Type B pancreatic cell (in vitro differentiated cells): ENCODE measurements around the gene KLHL17. TPM values are rescaled to one million over a fixed set of nuclear protein-coding genes. Genes with fewer than 3 reads are reported as not detected.

Experiments
- DNase-seq: peaks from one replicate; pipeline ENCODE4 v3.0.0; 2021; ENCODE audit warnings: mixed read lengths; ENCODE audit not compliant: unreplicated experiment; ENCODE audit errors: extremely low spot score
- H3K27ac Mint-ChIP-seq: 2 replicates; pipeline ENCODE4 v1.8.0; 2021; ENCODE audit warnings: mild to moderate bottlenecking, mixed read lengths
- H3K27me3 Mint-ChIP-seq: 2 replicates; pipeline ENCODE4 v1.8.0; 2021; ENCODE audit warnings: mixed read lengths
- H3K36me3 Mint-ChIP-seq: 2 replicates; pipeline ENCODE4 v1.8.0; 2021; ENCODE audit warnings: mixed read lengths
- H3K4me1 Mint-ChIP-seq: one replicate; pipeline ENCODE4 v1.8.0; 2021; ENCODE audit warnings: mixed read lengths; ENCODE audit not compliant: unreplicated experiment
- H3K4me3 Mint-ChIP-seq: 2 replicates; pipeline ENCODE4 v1.8.0; 2021; ENCODE audit warnings: mild to moderate bottlenecking, mixed read lengths
- H3K9me3 Mint-ChIP-seq: 2 replicates; pipeline ENCODE4 v1.8.0; 2021; ENCODE audit warnings: mixed read lengths
- CTCF ChIP-seq: fragments of 200-600 bp; sonication (generic); conservative IDR thresholded peaks from 2 replicates; pipeline ENCODE4 v1.5.0; 2021; ENCODE audit warnings: antibody characterized with exemption, mild to moderate bottlenecking
- long read RNA-seq: library from polyadenylated mRNA; unstranded; transcript quantifications from one replicate; pipeline ENCODE4 v2.0.0, GENCODE V29; 2020
- total RNA-seq: library from RNA; stranded (reverse); gene quantifications from 2 replicates; pipeline ENCODE4 v1.2.1, GENCODE V29; 2021; ENCODE audit warnings: low replicate concordance

The KLHL17 gene
- 31.5 and 42.2 TPM in 2 replicates for total RNA-seq
- long read RNA-seq, partial matches to known transcripts: 0 of 1 reads
- long read RNA-seq, other reads (novel, unspliced or antisense): 1 of 1 reads

- TF ChIP-seq CTCF: no peak
- Mint-ChIP-seq H3K36me3 (peaks cover 4% of the 10 kb centered on the region), H3K27me3 (no peaks in the 10 kb centered on the region), H3K27ac (no peak within 1 kb of the TSS), H3K4me3 (peak within 1 kb of the TSS; percentile 95), H3K9me3 (no peaks in the 10 kb centered on the region), H3K4me1 (peaks cover 12% of the 10 kb centered on the region)
- DNase-seq: peak; percentile 85
Observed at GRCh38 chr1:960363-961131, at the start of gene KLHL17. Gene KLHL17 (plus strand): TSS chr1:960584. CDS start chr1:960694, 110 bp downstream.

- Mint-ChIP-seq H3K4me1 (peaks cover 17% of the 10 kb centered on the region), H3K27ac (peak overlapping the region; percentile 84), H3K9me3 (no peaks in the 10 kb centered on the region), H3K27me3 (peaks cover 31% of the 10 kb centered on the region), H3K4me3 (peak overlapping the region; percentile 74), H3K36me3 (peaks cover 4% of the 10 kb centered on the region)
- TF ChIP-seq CTCF: no peak
- peak; percentile 74 for DNase-seq
Observed at GRCh38 chr1:910881-911721, 49.3 kb upstream of the KLHL17 start.

GRCh38 chr1:911875-912739 is 48.3 kb upstream of the KLHL17 start:
- Mint-ChIP-seq H3K27ac (no peak overlapping the region), H3K9me3 (no peaks in the 10 kb centered on the region), H3K4me1 (peaks cover 22% of the 10 kb centered on the region), H3K4me3 (no peak overlapping the region), H3K27me3 (peaks cover 36% of the 10 kb centered on the region), H3K36me3 (peaks cover 4% of the 10 kb centered on the region)
- DNase-seq: no peak
- TF ChIP-seq CTCF: no peak

GRCh38 chr1:912740-913301 is 47.6 kb upstream of the KLHL17 start:
- peaks cover 42% of the 10 kb centered on the region for H3K27me3 Mint-ChIP-seq
- H3K27ac Mint-ChIP-seq: no peak overlapping the region
- peak; percentile 61 for TF ChIP-seq CTCF
- peaks cover 29% of the 10 kb centered on the region for H3K4me1 Mint-ChIP-seq
- H3K4me3 Mint-ChIP-seq: no peak overlapping the region
- DNase-seq: no peak
- no peaks in the 10 kb centered on the region for H3K9me3 Mint-ChIP-seq
- H3K36me3 Mint-ChIP-seq: peaks cover 4% of the 10 kb centered on the region
